Measurements from ENCODE around the gene TGM5. TPM values are rescaled to one million over a fixed set of nuclear protein-coding genes. Genes with fewer than 3 reads are reported as not detected.

TGM5 gene
- not detected for total RNA-seq
- long read RNA-seq, donor 1, result 0 reads
- long read RNA-seq, donor 2, result 0 reads

- H3K4me1 ChIP-seq (ENCODE audit: low read depth), result no peaks in the 10 kb centered on the region
- no peak within 1 kb of the TSS for H3K4me3 ChIP-seq
- ATAC-seq (peak; percentile 85), DNase-seq (peak in 2 of 3 donors; percentile 42 to 46)
- H3K9me3 ChIP-seq, result no peaks in the 10 kb centered on the region
- TF ChIP-seq CTCF (IDR thresholded peaks at IDR 0.05), result no peak
- no peaks in the 10 kb centered on the region for H3K36me3 ChIP-seq (ENCODE audit: low read depth)
- intact Hi-C loops (cut with DNase I, micrococcal nuclease), result no loop called here
Observed at GRCh38 chr15:43266834-43267233, at the start of gene TGM5. TSS of gene TGM5 (minus strand) at chr15:43266928. CDS start at chr15:43266849, 79 bp downstream.

- Histone ChIP-seq H3K4me3 (no peak overlapping the region), H3K36me3 (ENCODE audit: low read depth) (no peaks in the 10 kb centered on the region), H3K4me1 (ENCODE audit: low read depth) (no peaks in the 10 kb centered on the region), H3K9me3 (no peaks in the 10 kb centered on the region)
- no peak for DNase-seq
- ATAC-seq, result peak; percentile 40
- intact Hi-C loops (cut with DNase I, micrococcal nuclease), result no loop called here
- no peak for TF ChIP-seq CTCF (IDR thresholded peaks at IDR 0.05)
Observed at GRCh38 chr15:43314171-43314570, 47.4 kb upstream of the TGM5 start.

- intact Hi-C loops (cut with DNase I, micrococcal nuclease), result no loop called here
- TF ChIP-seq CTCF (IDR thresholded peaks at IDR 0.05), result no peak
Observed at GRCh38 chr15:43312378-43312777, 45.6 kb upstream of the TGM5 start.

GRCh38 chr15:43302205-43302817 lies 35.6 kb upstream of the TGM5 start, which contains the start of gene TGM7:
TSS of gene TGM7 (minus strand) at chr15:43302255.
- no peak for TF ChIP-seq CTCF (IDR thresholded peaks at IDR 0.05)
- DNase-seq (no peak), ATAC-seq (no peak)
- Histone ChIP-seq H3K9me3 (no peaks in the 10 kb centered on the region), H3K36me3 (ENCODE audit: low read depth) (no peaks in the 10 kb centered on the region), H3K4me1 (ENCODE audit: low read depth) (no peaks in the 10 kb centered on the region), H3K4me3 (no peak within 1 kb of the TSS)
- intact Hi-C loops (cut with DNase I, micrococcal nuclease), result no loop called here

More at GRCh38 chr15:43312378-43312777, 45.6 kb upstream of the TGM5 start:
- H3K9me3 ChIP-seq, result no peaks in the 10 kb centered on the region
- no peak overlapping the region for H3K4me3 ChIP-seq
- DNase-seq (no peak), ATAC-seq (no peak)
- no peaks in the 10 kb centered on the region for H3K4me1 ChIP-seq (ENCODE audit: low read depth)
- H3K36me3 ChIP-seq (ENCODE audit: low read depth), result no peaks in the 10 kb centered on the region

- no peak for TF ChIP-seq CTCF (IDR thresholded peaks at IDR 0.05)
- Histone ChIP-seq H3K4me1 (ENCODE audit: low read depth) (no peaks in the 10 kb centered on the region), H3K36me3 (ENCODE audit: low read depth) (no peaks in the 10 kb centered on the region), H3K9me3 (no peaks in the 10 kb centered on the region), H3K4me3 (no peak overlapping the region)
- DNase-seq (no peak), ATAC-seq (no peak)
- intact Hi-C loops (cut with DNase I, micrococcal nuclease), result no loop called here
Observed at GRCh38 chr15:43299884-43300283, 33.2 kb upstream of the TGM5 start.

All from mucosa of descending colon (tissue), 3 donors.